SK-N-MC (cell line): ENCODE data around the gene PRDX1.
"Not testable (repeated sequence)": the region's sequence is repeated elsewhere in the genome, so short reads cannot be mapped to it uniquely, and the experiment has no call there.

ENCODE experiments used
- EZH2 ChIP-seq: fragments of 200-600 bp; sonication (generic); IDR thresholded peaks from one replicate; pipeline ENCODE4 v1.6.1; 2017; ENCODE audit warnings: antibody characterized with exemption
- FOXP2 ChIP-seq: optimal IDR thresholded peaks from 2 replicates; pipeline ENCODE3; 2011; ENCODE audit warnings: mild to moderate bottlenecking, moderate library complexity; ENCODE audit not compliant: insufficient read depth; ENCODE audit errors: extremely low read length, control extremely low read depth
- POLR2AphosphoS5 ChIP-seq: IDR thresholded peaks from 2 replicates; pipeline ENCODE4 v1.6.1; 2012; ENCODE audit warnings: mild to moderate bottlenecking, low read depth, low read length, borderline replicate concordance

DNA sequence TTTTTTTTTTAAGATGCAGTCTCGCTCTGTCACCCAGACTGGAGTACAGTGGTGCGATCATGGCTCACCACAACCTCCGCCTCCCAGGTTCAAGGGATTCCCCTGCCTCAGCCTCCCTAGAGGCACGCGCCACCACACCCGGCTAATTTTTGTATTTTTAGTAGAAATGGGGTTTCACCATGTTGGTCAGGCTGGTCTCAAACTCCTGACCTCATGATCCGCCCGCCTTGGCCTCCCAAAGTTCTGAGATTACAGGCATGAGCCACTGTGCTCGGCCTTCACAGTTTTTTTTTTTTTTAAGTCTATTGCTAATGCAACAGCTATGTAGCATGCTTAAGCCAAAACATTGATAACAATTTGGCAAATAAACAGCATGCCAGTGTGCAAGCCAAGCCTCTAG is 54.3 kb downstream of the PRDX1 start:
- not testable (repeated sequence) for TF ChIP-seq FOXP2, POLR2AphosphoS5, EZH2
